NCI-H1105 treated with DMSO at 0.1 percent for 48 hours (cell line): Measurements from ENCODE around the gene GAP43.
A peak's percentile ranks its signal among the peaks of the same experiment; 100 is the strongest.

Experiments
- DNase-seq: peaks from one replicate; lab custom pipeline; 2025; lab: John Stamatoyannopoulos, UW

Gene GAP43

DNA sequence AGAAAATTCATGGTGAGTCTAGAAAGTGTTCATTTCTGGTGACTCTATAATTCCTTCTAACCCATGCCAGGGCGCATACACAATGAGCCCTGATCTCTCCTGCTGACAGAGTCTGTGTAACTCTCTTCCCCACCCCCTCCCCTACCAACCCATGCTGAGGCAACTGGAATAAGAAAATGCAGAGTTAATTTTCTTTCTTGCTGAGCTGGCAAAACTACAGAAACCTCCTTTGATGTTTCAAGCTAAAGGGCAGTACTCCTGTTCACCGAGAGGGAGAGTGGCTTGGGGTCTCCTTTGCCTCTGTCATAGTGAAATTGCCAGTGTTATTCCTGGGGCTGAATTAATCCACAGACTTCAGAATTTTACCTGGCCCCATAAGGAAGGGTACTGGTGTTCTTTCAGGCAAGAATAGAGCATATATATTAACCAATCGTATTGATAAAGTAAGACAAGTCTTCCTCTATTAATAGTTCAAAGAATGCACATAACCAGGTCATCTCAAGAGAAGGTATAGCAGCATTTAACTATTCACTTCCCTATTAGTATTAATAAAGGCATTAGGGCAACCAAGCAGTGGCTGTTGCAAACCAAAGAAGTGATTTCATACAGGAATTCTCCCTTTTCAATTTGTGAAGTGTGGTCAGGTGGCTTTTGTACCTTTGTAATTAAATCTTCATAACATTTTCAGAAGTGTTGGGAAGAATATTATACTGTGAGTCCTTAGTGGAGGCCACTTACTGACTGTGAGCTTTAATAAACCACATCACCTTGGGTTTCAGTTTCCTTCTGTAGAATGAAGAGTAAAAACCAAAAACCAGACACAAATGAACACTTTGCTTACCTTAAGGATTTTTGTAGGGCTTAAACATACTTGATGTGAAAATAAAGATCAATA lies 4.1 kb downstream of the GAP43 start:
- no peak for DNase-seq

DNA sequence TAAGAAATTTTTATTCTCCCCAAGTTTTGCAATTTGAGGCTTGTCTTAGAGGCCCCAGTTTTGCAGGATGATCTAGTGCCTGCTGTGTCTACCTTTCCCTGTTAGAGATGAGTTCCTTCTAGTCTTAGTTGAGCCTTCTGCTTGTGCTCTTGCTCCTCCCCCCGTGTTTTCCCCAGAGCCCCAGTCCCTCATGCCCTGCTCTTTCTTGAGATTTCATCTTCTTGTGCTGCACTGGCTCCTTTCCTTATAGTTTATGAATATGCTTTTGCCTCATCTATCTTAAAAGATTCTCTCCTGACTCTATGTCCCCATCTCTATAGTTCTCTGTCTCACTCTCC lies 4.7 kb downstream of the GAP43 start:
- no peak for DNase-seq

DNA sequence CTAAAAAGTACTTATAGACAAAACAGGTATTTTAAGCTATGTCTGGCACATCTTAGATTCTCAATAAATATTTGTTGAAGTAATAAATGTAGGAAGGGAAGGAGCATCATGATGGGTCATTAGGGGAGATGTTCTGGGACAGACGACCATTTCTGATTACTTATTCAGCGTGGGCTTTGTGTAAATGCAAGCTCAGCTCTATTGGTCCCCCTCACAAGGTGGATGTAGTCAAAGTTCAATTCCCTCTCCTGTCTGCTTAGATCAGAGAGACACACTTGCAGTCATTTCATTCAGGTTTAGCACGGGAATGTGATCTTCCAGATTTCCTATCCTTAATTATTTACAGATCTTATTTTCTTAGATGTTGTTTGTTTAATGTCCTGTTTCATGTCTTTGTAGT lies 7.5 kb downstream of the GAP43 start:
- no peak for DNase-seq

DNA sequence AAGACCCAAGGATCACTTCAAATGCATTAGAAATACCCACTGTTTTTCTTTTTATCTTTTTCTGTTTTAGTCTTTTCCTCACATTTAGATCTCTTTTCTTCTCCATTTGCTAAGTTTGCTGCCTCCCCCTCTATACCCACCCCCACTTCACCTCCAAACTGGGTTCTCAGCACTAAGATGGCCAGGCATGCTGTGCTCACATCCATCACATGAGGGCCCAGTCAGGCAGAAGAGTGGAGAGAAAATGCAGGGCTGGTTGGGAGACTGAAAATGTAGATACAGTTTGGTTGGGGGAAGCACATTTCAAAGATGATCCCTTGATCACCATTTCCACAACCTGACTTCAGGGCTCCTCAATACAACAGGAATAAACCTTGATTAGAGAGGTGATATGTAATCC lies 8.7 kb downstream of the GAP43 start:
- DNase-seq, result no peak

GRCh38 chr3:115633467-115633866 lies 10.2 kb downstream of the GAP43 start:
- DNase-seq, result no peak

GRCh38 chr3:115634052-115634451 lies 10.7 kb downstream of the GAP43 start:
- no peak for DNase-seq

- no peak for DNase-seq
Measured at GRCh38 chr3:115635406-115635805, 12.1 kb downstream of the GAP43 start.

DNA sequence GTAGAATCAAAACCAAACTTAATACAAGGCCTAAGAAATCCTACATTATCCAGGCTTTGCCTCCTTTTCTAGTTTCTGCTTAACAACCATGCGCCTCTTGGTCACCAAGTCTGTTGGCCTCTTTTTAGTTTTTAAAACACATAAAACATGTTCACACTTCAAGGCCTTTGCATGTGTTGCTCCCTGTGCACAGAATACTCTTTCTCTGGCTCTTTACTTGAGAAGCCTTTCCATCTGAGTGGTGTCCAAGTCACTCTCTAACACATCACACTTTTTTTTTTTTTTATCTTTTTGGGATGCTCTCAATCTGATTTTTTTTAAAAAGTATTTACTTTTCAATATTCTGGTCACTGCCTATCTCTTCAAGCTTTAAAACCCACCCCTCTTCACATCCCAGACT lies 14.9 kb downstream of the GAP43 start:
- DNase-seq, result no peak

- peak; percentile 70 for DNase-seq
Measured at GRCh38 chr3:115638991-115639390, 15.7 kb downstream of the GAP43 start.

- no peak for DNase-seq
Measured at GRCh38 chr3:115644391-115644790, 21.1 kb downstream of the GAP43 start.

- DNase-seq, result no peak
Measured at GRCh38 chr3:115646027-115646690, 22.8 kb downstream of the GAP43 start.

- no peak for DNase-seq
Measured at GRCh38 chr3:115648559-115648958, 25.2 kb downstream of the GAP43 start.

- DNase-seq, result no peak
Measured at GRCh38 chr3:115651087-115651486, 27.8 kb downstream of the GAP43 start.

DNA sequence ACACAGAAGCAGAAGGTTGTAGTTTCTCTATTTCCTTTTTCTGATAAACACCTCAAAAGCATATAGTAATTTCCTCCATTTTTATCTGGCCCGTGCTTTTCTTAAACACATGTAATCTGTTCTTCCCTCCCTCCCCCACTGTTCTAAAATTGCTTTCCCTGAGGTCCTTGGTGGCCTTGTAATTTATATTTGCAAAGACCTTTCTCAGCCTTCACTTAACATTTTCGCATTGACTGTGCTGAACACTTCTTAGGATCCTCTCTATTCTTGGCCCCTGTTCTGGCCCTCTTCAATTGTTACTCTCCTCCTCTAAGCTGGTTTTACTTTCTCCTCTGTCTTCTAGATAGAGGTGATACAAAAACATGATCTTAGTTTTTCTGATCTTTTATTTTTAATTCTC lies 28.3 kb downstream of the GAP43 start:
- no peak for DNase-seq

- DNase-seq, result no peak
Measured at GRCh38 chr3:115652738-115653137, 29.4 kb downstream of the GAP43 start.

DNA sequence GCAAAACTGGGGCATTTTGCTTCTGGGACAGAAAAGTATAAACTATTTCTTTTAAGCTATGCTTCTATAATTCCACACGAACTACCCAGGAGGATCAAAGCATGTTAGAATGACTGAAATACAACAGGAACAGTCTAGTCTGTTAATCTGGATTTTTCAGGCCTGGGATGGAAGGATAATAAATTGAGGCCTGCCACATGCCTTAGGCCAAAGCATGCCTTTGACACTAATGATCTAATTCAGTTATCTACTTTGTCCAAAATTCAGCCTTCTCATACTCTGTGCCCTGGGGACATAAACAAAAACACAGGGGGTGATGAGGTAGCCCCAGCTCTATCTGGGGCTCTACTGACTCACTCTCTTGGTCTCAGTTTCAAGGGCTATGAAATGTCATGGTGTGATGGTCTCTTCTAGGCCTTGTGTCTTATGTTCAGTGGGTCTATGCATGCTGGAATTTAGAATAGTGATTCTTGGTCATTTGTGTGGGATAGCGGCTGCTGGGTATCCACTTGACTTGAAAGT lies 32.5 kb downstream of the GAP43 start:
- DNase-seq, result no peak

- no peak for DNase-seq
Measured at GRCh38 chr3:115657168-115657567, 33.9 kb downstream of the GAP43 start.

DNA sequence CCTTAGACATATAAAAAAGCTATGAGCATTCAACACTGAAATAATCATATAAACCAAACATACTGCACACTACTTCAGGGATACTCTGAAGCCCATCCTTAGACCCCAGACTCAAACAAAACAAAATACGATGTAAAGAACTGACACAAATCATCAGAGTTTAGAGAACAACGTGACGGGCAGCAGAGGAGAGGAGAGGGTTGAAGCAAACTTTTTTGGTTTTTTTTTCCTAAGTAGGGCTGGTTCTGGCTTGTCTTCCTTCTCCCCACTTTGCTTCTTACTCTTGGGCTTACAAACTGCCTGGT lies 34.7 kb downstream of the GAP43 start:
- no peak for DNase-seq

DNA sequence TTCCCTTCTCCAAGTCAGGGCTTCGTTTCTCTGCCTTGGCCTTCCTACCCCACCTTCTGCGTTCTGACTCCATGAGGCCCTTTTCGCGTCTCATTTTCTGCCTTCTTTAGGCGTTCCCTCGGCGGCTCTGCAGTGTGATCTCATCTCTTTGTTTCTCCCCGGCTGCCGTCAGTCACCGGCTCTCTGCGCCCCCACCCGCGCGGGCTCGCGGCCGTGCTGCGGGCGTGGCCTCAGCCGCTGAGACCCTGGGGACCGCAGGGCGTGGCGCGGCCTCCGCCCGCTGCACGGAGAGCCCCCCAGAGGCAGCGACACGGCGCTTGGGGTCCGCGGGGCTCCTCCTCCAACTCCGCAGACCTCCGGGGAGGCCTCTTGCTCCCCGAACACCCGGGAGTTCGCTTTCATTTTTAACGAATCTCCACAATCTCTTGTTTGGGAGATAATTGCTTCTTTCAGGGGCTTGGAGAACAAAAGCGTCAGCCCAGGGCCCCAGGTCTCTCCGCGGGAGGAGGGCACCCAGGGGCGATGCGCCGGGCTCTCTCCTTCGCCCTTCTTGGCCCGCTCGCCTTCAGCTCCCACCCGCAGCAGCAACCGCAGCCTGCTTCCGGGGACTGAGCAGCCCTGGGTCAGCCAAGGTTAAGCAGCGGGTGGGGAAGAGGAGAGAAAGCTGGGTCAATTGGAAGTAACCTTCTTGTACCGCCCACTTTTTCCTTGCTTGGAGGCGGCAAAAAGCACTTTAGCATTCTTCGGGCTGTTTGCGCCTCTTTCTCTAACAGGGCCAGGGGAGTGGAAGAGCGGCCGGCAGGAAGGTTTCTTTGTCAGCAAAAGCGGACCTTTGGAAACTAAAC lies 35.2 kb downstream of the GAP43 start:
- peak; percentile 83 for DNase-seq

- no peak for DNase-seq
Measured at GRCh38 chr3:115659253-115660220, 36.2 kb downstream of the GAP43 start.

- no peak for DNase-seq
Measured at GRCh38 chr3:115660646-115661337, 37.5 kb downstream of the GAP43 start.
